ENCODE data around the gene SPTBN1. TPM values are rescaled to one million over a fixed set of nuclear protein-coding genes. Genes with fewer than 3 reads are reported as not detected.

SPTBN1 gene
- total RNA-seq, 1 experiment from 2014 or later, result 262 TPM

DNA sequence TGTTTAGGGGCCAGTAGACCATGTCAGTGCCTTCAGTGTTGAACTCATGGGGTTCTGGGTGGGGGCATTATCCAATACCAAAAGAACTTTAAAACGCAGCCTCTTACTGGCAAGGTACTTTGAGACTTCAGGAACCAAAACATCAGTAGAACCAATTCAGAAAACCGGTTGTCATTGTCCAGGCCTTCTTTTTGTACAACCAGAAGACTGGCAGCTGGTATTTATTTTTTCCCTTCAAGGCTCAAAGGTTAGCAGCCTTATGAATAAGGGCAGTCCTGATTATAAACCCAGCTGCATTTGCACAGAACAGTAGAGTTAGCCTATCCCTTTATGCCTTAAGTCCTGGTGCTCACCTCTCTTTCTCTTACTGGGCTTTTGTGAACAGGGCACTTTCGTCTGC is 153.5 kb downstream of the SPTBN1 start:
- Histone ChIP-seq H2AFZ (no peak overlapping the region), H3F3A (ENCODE audit: insufficient read depth, low read depth) (0 out of 2 replicates have a peak, but pooled peaks cover 14% of the 10 kb centered on the region), H3K79me2 (ENCODE audit: low read depth) (peaks cover 96% of the 10 kb centered on the region), H3K27me3 (ENCODE audit: insufficient read depth, low read depth) (no peaks in the 10 kb centered on the region), H4K20me1 (ENCODE audit: insufficient read depth) (peaks cover 30% of the 10 kb centered on the region), H3K27ac (no peak overlapping the region), H3K9me3 (ENCODE audit: insufficient read depth, low read depth) (no peaks in the 10 kb centered on the region), H3K4me2 (no peak overlapping the region), H3K9me2 (ENCODE audit: insufficient read depth) (no peaks in the 10 kb centered on the region), H3K4me3 (no peak overlapping the region), H3K4me1 (replicated peaks; ENCODE audit: insufficient read depth) (peaks cover 18% of the 10 kb centered on the region), H3K36me3 (ENCODE audit: low read depth) (peaks cover 22% of the 10 kb centered on the region)
- no peak for TF ChIP-seq EZH2 (IDR thresholded peaks at IDR 0.05; ENCODE audit: low read depth)
- TF ChIP-seq, protein P1, sequence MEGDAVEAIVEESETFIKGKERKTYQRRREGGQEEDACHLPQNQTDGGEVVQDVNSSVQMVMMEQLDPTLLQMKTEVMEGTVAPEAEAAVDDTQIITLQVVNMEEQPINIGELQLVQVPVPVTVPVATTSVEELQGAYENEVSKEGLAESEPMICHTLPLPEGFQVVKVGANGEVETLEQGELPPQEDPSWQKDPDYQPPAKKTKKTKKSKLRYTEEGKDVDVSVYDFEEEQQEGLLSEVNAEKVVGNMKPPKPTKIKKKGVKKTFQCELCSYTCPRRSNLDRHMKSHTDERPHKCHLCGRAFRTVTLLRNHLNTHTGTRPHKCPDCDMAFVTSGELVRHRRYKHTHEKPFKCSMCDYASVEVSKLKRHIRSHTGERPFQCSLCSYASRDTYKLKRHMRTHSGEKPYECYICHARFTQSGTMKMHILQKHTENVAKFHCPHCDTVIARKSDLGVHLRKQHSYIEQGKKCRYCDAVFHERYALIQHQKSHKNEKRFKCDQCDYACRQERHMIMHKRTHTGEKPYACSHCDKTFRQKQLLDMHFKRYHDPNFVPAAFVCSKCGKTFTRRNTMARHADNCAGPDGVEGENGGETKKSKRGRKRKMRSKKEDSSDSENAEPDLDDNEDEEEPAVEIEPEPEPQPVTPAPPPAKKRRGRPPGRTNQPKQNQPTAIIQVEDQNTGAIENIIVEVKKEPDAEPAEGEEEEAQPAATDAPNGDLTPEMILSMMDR (conservative IDR thresholded peaks at IDR 0.05), result no peak
- DNase-seq, result no peak
- POLR2A ChIA-PET (ENCODE audit: unreplicated experiment), result no interaction called here
- no TSS peak for BruUV-seq (replicated peaks)
- CTCF ChIA-PET, result no interaction called here
- intact Hi-C loops (cut with micrococcal nuclease; ENCODE audit: unreplicated experiment), result loop anchor here (5.0 kb wide), 1 partner anchor 37 kb away; no protein-coding TSS in a partner anchor

DNA sequence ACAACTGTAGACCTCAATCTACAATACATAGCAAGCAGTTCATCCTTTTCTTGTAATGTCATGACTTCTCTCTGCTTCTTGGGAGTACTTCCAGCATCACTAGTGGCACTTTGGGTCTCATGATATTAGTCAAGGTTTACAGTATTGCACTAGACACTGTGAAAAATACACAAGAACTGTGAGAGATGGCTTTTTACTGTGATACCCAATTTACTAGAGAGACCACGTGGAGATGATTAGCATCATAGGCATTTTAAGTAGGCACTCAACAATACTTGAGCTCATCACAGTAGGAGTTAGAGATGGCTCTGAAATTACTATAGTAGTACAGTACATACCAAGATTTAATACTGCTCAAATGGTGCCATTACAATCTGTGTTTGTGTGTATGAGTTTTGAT is 154.6 kb downstream of the SPTBN1 start:
- H3K27ac ChIP-seq, result no peak overlapping the region
- H3K4me3 ChIP-seq, result no peak overlapping the region
- no peak overlapping the region for H2AFZ ChIP-seq
- CTCF ChIA-PET, result no interaction called here
- TF ChIP-seq EZH2 (IDR thresholded peaks at IDR 0.05; ENCODE audit: low read depth), result no peak
- TF ChIP-seq, protein P1 (conservative IDR thresholded peaks at IDR 0.05), result no peak
- no TSS peak for BruUV-seq (replicated peaks)
- no peak for DNase-seq
- POLR2A ChIA-PET (ENCODE audit: unreplicated experiment), result no interaction called here
- H3K79me2 ChIP-seq (ENCODE audit: low read depth), result peaks cover 95% of the 10 kb centered on the region
- intact Hi-C loops (cut with micrococcal nuclease; ENCODE audit: unreplicated experiment), result loop anchor here (5.0 kb wide), 1 partner anchor 38 kb away; no protein-coding TSS in a partner anchor
- H3K36me3 ChIP-seq (ENCODE audit: low read depth), result peaks cover 31% of the 10 kb centered on the region
- peaks cover 26% of the 10 kb centered on the region for H4K20me1 ChIP-seq (ENCODE audit: insufficient read depth)
- H3K9me2 ChIP-seq (ENCODE audit: insufficient read depth), result no peaks in the 10 kb centered on the region
- no peaks in the 10 kb centered on the region for H3K9me3 ChIP-seq (ENCODE audit: insufficient read depth, low read depth)
- no peaks in the 10 kb centered on the region for H3K27me3 ChIP-seq (ENCODE audit: insufficient read depth, low read depth)
- no peak overlapping the region for H3K4me2 ChIP-seq
- peaks cover 18% of the 10 kb centered on the region for H3K4me1 ChIP-seq (replicated peaks; ENCODE audit: insufficient read depth)
- 0 out of 2 replicates have a peak, but pooled peaks cover 14% of the 10 kb centered on the region for H3F3A ChIP-seq (ENCODE audit: insufficient read depth, low read depth)

DNA sequence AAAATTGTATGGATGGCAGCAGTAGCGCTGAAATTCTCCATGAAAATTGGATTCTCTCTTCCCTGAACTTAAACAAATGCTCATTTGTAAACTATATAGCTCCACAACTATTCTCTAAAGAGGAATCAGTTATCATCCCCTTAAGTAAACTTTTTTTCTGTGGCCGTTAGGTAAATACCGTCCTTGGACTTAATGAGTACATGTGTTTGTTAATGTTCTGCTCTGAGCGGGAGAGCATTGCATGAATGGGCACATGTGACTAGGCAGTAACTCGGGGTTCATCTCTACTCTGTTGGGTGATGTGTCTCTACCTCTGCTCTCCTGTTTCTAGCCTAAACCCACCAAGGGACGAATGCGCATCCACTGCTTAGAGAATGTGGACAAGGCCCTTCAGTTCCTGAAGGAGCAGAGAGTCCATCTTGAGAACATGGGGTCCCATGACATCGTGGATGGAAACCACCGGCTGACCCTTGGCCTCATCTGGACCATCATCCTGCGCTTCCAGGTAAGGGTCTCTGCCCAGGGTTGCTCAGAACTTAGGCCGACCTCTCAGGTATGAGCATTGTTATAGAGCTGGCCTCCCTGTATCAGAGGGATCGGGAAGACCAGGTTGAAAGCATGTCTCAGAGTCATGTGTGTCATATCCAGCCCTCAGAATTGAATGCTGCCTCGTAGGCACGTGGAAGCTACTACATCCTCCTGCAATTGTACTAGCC is 155.9 kb downstream of the SPTBN1 start:
- TF ChIP-seq, protein P1 (conservative IDR thresholded peaks at IDR 0.05), result no peak
- TF ChIP-seq EZH2 (IDR thresholded peaks at IDR 0.05; ENCODE audit: low read depth), result no peak

More for the DNA sequence above, 155.9 kb downstream of the SPTBN1 start:
- Histone ChIP-seq H3K4me3 (no peak overlapping the region), H3K27ac (no peak overlapping the region), H3K9me3 (ENCODE audit: insufficient read depth, low read depth) (no peaks in the 10 kb centered on the region), H3K27me3 (ENCODE audit: insufficient read depth, low read depth) (no peaks in the 10 kb centered on the region), H3K4me2 (no peak overlapping the region), H3K79me2 (ENCODE audit: low read depth) (peaks cover 82% of the 10 kb centered on the region), H3K4me1 (replicated peaks; ENCODE audit: insufficient read depth) (peaks cover 18% of the 10 kb centered on the region), H2AFZ (no peak overlapping the region), H3K36me3 (ENCODE audit: low read depth) (peaks cover 40% of the 10 kb centered on the region), H3K9me2 (ENCODE audit: insufficient read depth) (no peaks in the 10 kb centered on the region), H4K20me1 (ENCODE audit: insufficient read depth) (peaks cover 18% of the 10 kb centered on the region), H3F3A (ENCODE audit: insufficient read depth, low read depth) (0 out of 2 replicates have a peak, but pooled peaks cover 14% of the 10 kb centered on the region)
- no peak for DNase-seq
- intact Hi-C loops (cut with micrococcal nuclease; ENCODE audit: unreplicated experiment), result loop anchor here (5.0 kb wide), 1 partner anchor 40 kb away; no protein-coding TSS in a partner anchor
- CTCF ChIA-PET, result interaction anchor here (0.7 kb wide), 2 partner anchors 22 to 39 kb away, joined by 3 read pairs; no protein-coding TSS in a partner anchor
- BruUV-seq (replicated peaks), result no TSS peak
- POLR2A ChIA-PET (ENCODE audit: unreplicated experiment), result no interaction called here

Measured in PC-9 (cell line).